Hepatic stellate cell (primary cell): Measurements from ENCODE around the gene SRXN1.
"Not testable (repeated sequence)": the region's sequence is repeated elsewhere in the genome, so short reads cannot be mapped to it uniquely, and the experiment has no call there.

ENCODE experiments used
- DNase-seq: peaks from one replicate; pipeline ENCODE4 v3.0.0; 2011; ENCODE audit warnings: low spot score

SRXN1 gene

GRCh38 chr20:653110-653589 is at the start of gene SRXN1:
Gene SRXN1, minus strand, starts transcription at chr20:653200. Its CDS starts 15 bp downstream, at chr20:653185.
- DNase-seq: peak; percentile 96

GRCh38 chr20:701401-702129 is 48.6 kb upstream of the SRXN1 start:
- DNase-seq: no peak

GRCh38 chr20:699811-700338 is 46.9 kb upstream of the SRXN1 start:
- no peak for DNase-seq

- no peak for DNase-seq
These were observed 46.3 kb upstream of the SRXN1 start for GRCh38 chr20:699342-699741.

DNA sequence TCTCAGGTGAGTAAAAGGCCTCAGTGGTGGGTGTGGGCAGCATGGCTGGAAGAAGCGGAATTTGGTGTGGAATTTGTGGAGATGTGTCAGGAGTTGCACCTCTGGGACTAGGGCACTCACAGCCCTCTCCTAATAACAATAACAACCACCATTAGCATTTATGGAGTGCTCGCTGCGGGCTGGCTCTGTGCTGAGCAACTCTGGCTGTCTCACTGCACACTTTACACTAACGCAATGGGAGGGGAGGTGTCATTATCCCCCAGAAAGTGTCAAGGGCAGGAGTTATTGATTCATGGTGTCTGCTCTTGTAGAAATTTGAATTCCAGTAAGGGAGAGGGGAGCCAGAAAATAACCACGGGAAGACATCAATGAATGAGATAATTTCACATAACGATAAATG is 45.3 kb upstream of the SRXN1 start:
- no peak for DNase-seq

- no peak for DNase-seq
These were observed 44.8 kb upstream of the SRXN1 start for GRCh38 chr20:697826-698225.

DNA sequence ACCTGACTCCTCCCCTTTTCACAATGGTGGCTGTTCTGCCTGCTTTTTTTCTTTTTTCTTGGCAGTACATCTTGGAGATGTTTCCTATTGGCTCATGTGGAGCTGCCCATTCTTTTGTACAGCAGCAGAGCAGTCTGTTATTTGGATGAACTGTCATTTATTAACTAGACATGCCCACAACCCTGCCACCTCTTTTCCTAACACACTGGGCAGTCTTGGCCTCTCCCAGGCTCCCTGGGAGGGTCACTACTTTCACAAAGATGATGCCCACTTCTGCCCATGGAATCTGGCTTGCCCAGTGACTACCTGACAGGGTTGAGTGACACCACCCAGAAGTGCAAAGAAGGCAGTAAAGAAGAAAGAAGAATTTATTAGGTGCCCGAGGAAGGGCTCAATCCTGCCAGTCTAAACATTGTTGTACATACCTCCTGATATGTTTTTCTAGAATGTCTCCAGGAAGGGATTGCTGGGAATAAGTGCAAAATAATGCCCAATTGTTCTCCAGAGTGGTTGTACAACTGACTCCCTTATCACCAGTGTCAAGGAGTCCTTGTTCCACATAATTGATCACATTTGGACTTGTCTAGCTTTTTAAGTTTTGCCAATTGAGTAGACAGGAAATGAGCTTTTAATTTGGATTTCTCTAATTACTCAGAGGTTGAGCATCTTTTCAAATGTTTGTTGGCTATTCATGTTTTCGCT is 42.3 kb upstream of the SRXN1 start:
- no peak for DNase-seq

DNA sequence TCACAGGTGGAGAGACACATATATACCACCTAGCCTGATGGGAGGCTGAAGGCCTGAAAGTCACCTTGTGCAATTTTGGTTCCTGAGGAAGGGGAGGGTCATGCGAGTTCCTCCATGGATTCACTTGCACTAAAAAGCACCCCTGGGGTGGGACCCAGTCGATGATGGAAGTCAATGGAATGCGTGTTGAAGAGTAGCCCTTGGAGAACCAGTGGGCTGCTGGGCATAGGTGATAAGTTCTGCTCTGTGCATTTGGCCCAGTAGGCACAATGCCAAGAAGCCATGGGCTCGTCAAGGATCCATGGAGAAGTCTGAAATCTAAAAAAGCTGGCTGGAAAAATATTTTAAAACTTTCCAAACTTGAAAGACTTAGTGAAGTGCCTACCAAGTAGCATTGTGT is 41.5 kb upstream of the SRXN1 start:
- DNase-seq: no peak

DNA sequence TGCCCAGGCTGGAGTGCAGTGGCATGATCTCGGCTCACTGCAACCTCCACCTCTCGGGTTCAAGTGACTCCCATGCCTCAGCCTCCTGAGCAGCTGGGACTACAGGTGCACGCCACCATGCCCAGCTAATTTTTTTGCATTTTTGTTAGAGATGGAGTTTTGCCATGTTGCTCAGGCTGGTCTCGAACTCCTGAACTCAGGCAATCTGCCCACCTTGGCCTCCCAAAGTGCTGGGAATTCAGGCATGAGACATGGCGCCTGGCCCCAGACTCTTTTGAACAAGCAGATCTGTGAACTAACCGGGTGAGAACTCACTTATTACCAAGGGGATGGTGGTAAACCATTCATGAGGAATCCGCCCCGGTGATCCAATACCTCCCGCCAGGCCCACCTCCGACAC is 40.8 kb upstream of the SRXN1 start:
- DNase-seq: not testable (repeated sequence)

DNA sequence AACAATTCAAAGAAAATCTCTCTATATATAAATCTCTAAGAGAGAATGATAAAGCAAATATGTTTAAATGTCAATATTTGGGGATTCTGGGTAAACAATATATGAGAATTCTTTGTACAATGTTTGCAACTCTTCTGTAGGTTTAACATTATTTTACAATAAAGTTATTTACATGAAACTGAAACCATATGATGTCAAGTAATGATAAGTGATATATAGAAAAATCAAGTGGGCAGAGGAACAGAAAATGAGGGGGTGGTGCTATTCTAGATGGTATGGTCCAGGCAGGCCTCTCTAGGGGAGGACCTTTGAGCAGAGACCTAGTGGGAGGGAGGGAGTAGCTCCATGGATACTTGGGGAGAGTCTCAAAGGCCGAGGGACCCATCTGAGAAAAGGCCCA is 39.0 kb upstream of the SRXN1 start:
- no peak for DNase-seq

- no peak for DNase-seq
These were observed 36.9 kb upstream of the SRXN1 start for GRCh38 chr20:689947-690346.

DNA sequence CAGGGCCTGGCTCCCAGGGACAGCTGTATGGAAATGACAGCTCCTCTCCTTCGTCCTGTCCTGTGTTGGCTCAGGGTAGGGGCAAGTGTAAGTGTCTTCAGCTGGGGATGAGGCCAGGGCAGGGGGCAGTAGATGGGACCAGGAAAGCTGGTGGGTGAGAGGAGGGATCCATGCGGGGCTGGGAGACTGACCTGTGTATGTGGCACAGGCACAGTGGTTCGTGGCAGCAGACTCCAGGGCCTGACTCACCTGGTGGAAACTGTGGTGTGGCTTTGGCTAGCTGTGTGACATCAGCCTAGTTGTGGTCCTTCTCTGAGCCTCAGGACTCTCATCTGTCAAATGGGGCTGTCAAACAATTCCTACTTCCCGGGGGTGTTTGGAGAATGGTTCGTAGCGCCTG is 36.3 kb upstream of the SRXN1 start:
- no peak for DNase-seq

- DNase-seq: no peak
These were observed 35.8 kb upstream of the SRXN1 start for GRCh38 chr20:688809-689212.

GRCh38 chr20:687468-688203 is 34.6 kb upstream of the SRXN1 start:
- no peak for DNase-seq

GRCh38 chr20:684676-685319 is 31.8 kb upstream of the SRXN1 start:
- DNase-seq: no peak

DNA sequence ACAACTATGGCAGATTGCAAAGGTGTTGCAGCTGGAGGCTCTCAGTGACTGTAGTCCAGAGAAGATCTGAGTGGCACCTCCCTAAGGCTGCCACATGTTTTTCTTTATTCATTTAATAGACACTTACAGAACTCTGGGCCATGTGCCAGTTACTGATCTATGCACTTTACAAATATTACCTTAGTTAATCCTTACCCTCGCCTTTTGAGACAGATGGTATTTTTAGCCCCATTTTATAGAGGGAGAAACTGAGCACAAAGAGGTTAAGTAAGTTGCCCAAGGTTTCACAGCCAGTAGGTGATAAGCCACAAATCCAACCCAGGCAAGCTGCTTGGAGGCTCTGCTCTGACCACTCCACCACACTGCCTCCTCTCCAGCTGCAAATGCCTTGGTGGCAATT is 29.1 kb upstream of the SRXN1 start:
- DNase-seq: no peak

DNA sequence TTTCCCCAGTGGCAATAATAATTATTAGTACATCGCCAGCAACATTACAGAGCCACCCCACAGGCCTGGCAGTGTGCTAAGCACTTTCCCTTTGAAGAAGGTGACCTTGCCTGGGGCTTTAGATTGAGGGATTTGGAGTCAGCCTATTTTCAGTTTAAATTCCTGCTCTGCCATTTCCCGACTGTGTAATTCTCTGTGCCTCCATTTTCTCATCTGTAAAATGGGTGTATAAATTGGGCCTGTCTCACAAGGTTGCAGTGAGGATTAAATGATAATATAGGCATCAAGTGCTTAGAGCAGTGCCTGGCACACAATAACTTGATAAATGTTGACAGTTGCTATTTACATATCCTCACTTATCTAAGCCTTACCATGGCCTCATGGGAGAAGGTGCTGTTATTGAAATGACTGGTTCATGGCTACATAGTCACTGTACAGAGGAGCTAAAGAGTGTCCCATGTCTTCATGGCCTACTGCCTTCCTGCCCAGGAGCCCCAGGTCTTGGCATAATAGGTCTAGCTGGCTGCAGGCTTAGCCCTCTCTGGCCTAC is 27.7 kb upstream of the SRXN1 start:
- no peak for DNase-seq

DNA sequence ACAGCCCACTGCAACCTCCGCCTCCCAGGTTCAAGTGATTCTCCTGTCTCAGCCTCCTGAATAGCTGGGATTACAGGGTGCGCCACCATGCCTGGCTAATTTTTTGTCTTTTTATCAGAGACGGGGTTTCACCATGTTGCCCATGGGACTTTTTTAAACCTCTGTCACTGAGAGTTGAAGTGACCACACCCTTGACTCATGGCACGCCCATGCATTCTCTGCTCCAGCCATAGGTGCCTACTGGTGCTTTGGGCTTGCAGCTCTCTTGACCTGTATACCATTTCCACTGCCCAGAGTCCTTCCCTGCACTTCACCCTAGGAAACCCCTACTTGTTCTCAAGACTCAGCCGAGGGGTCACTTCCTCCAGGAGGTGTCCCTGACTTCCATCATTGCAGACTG is 25.0 kb upstream of the SRXN1 start:
- DNase-seq: no peak

- DNase-seq: no peak
These were observed 24.0 kb upstream of the SRXN1 start for GRCh38 chr20:676967-677366.

DNA sequence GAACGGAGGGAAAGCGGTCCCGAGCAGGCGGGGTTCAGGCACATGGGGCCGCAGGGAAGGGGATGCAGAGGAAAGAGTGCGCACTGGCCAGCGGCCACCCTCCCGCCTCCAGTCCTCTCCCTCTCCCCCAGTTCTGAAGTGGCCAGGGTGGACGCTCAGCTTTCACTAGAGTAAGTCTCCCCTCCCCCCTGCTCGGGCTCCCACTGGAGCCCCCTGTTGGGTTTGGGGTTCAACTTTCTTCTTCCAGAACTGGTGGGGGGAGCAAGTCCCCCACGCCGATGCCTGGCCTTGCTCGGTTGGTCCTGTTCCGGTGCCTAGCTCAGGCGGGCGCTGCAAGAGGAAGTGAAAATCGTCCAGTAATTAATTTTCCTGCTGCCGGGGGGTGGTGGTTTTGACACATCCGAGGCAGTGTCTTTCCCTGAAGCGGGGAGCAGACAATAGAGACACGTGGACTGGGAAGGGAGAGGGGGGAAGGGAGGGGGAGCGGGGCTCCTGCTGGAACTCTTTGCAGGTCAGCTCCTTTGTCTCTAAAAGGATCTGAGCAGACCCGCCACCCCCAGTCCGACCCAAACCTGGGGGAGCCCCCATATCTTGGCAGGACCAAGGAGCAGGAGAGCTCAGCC is 23.4 kb upstream of the SRXN1 start:
- DNase-seq: no peak
